IPS-15b (cell line): ENCODE measurements around the gene NKAIN2.

Source experiments
- H3K27me3 ChIP-seq: one replicate; pipeline ENCODE4 v1.6.1; 2013; ENCODE audit warnings: low read length; ENCODE audit not compliant: control insufficient read depth, insufficient read depth
- H3K36me3 ChIP-seq: one replicate; pipeline ENCODE4 v1.6.1; 2013; ENCODE audit warnings: low read length; ENCODE audit not compliant: control insufficient read depth, insufficient read depth
- H3K4me1 ChIP-seq: one replicate; pipeline ENCODE4 v1.6.1; 2013; ENCODE audit warnings: mild to moderate bottlenecking, low read length; ENCODE audit not compliant: control insufficient read depth, insufficient read depth
- H3K4me3 ChIP-seq: one replicate; pipeline ENCODE4 v1.5.1; 2013; ENCODE audit warnings: low read depth, low read length
- H3K9ac ChIP-seq: one replicate; pipeline ENCODE4 v1.6.1; 2013; ENCODE audit warnings: low read depth, mild to moderate bottlenecking, low read length
- H3K9me3 ChIP-seq: one replicate; pipeline ENCODE4 v1.6.1; 2013; ENCODE audit warnings: mild to moderate bottlenecking, low read length; ENCODE audit not compliant: control insufficient read depth, insufficient read depth

The NKAIN2 gene

DNA sequence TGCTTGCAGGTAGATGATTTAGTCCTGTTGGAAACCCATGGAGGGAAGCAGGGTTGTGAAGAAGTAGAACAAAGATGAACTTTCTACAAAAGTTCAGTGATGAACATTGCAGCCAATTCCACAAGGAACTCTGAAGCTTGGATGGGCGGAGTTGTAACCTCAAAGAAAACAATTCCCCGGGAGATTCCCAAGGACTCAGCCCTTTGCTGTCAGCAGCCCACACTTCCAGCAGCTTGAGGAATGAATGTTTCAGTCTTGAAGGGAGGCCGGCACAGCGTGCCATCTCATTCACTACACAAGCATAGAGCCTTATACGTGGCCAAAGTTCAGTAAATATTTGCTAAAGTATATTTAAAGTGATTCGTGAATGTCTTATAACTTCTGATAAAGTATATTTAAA is 269.4 kb downstream of the NKAIN2 start:
- Histone ChIP-seq H3K9ac (no peak overlapping the region), H3K4me3 (no peak overlapping the region), H3K27me3 (no peaks in the 10 kb centered on the region), H3K36me3 (no peaks in the 10 kb centered on the region), H3K4me1 (peaks cover 7% of the 10 kb centered on the region), H3K9me3 (no peaks in the 10 kb centered on the region)

DNA sequence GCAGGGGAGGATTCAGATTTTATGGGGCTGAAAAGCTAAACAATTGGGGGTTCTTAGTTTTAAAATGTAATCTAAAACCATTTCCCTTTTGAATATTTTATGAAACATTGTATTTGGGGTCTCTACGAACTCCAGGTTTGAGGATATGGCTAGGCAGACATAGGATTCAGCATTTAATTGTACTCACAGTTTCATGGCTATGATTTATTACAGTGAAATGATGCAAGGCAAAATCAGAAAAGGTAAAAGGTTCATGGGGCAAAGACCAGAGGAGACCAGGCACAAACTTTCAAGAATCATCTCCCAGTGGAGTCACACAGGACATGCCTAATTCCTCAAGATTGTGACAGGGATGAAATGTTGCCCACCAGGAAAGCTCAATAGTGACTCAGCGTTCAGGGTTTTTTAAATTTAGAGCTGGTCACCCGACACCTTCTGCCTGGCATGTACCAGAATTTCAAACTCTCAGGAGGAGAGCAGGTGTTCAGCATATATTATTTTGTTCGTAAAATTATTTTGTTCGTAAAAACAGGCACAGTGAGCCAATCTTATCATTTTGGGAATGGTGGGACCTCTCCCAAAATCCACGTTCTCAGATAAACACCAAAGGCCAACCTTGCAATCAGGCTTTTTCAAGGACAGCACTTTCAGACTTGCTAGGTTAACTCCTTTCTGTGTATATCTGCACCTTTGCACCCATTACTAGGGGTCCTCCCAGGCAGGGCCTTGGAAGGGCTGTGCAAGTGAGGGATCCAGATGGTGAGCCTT is 270.3 kb downstream of the NKAIN2 start:
- no peaks in the 10 kb centered on the region for H3K9me3 ChIP-seq
- no peak overlapping the region for H3K9ac ChIP-seq
- H3K36me3 ChIP-seq, result no peaks in the 10 kb centered on the region
- no peaks in the 10 kb centered on the region for H3K27me3 ChIP-seq
- H3K4me1 ChIP-seq, result peaks cover 7% of the 10 kb centered on the region
- H3K4me3 ChIP-seq, result no peak overlapping the region

- Histone ChIP-seq H3K27me3 (no peaks in the 10 kb centered on the region), H3K9ac (no peak overlapping the region), H3K4me1 (peaks cover 7% of the 10 kb centered on the region), H3K9me3 (no peaks in the 10 kb centered on the region), H3K4me3 (no peak overlapping the region), H3K36me3 (no peaks in the 10 kb centered on the region)
These were observed 270.9 kb downstream of the NKAIN2 start for GRCh38 chr6:124074606-124075005.

DNA sequence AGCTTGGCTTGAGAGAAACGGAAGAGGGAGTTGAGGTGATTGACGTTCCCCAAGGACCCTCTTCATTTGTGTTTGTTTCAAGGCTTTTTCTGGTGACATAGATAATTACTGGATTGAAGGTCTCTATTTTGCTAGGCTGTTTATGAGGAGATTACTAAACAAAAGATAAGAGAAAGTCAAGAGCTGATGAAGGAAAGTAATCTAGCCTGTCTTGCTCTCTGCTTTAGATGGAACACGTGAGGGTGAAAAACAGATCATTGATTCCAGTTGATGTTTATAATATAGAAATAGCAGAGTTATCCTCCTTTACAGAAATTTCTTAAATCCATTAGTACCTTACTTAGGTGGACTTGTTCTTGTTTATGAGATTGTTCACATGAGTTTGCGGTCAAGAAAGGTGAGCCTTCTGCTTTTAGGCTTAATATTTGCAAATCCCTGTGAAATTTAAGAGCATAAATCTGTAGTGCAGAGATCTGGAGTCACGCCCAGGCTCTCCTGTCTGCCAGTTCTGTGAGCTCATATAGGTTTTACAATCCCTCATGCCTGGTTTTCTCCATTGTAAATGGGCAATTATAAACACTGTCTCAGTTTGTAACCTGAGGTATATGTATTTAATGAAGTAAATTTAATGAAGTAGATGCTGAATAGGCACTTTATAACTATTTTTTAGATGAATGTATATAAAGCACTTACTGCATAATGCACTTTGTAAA is 272.8 kb downstream of the NKAIN2 start:
- H3K36me3 ChIP-seq, result no peaks in the 10 kb centered on the region
- no peaks in the 10 kb centered on the region for H3K9me3 ChIP-seq
- H3K4me3 ChIP-seq, result no peak overlapping the region
- no peak overlapping the region for H3K9ac ChIP-seq
- peaks cover 7% of the 10 kb centered on the region for H3K4me1 ChIP-seq
- no peaks in the 10 kb centered on the region for H3K27me3 ChIP-seq

- Histone ChIP-seq H3K4me3 (no peak overlapping the region), H3K4me1 (peaks cover 3% of the 10 kb centered on the region), H3K27me3 (no peaks in the 10 kb centered on the region), H3K9me3 (no peaks in the 10 kb centered on the region), H3K9ac (no peak overlapping the region), H3K36me3 (no peaks in the 10 kb centered on the region)
These were observed 274.5 kb downstream of the NKAIN2 start for GRCh38 chr6:124078169-124078568.

DNA sequence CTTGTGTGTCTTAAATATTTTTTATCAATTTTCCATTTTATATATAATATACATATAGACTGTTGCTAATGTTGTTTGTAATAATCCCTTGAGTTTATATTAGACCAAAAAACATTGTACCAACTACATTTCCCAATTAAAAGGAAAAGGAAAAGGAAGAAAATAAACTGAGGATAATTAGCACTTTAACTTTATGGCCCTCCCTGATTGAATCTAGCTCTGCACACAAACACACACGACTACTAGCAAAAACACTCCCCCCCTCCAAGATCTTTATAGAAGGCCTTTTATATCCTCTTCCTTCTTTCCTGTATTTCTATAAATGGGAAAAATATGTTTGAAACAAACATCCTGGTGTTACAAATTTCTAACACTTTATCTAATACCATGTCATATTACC is 276.8 kb downstream of the NKAIN2 start:
- no peaks in the 10 kb centered on the region for H3K9me3 ChIP-seq

GRCh38 chr6:124090491-124090890 is 286.8 kb downstream of the NKAIN2 start:
- no peaks in the 10 kb centered on the region for H3K27me3 ChIP-seq
- H3K9ac ChIP-seq, result no peak overlapping the region
- no peaks in the 10 kb centered on the region for H3K36me3 ChIP-seq
- H3K4me1 ChIP-seq, result no peaks in the 10 kb centered on the region
- no peaks in the 10 kb centered on the region for H3K9me3 ChIP-seq
- no peak overlapping the region for H3K4me3 ChIP-seq

More for the DNA sequence above, 276.8 kb downstream of the NKAIN2 start:
- no peaks in the 10 kb centered on the region for H3K36me3 ChIP-seq
- H3K27me3 ChIP-seq, result no peaks in the 10 kb centered on the region
- no peak overlapping the region for H3K4me3 ChIP-seq
- no peaks in the 10 kb centered on the region for H3K4me1 ChIP-seq
- H3K9ac ChIP-seq, result no peak overlapping the region

GRCh38 chr6:124099520-124099919 is 295.9 kb downstream of the NKAIN2 start:
- Histone ChIP-seq H3K9me3 (no peaks in the 10 kb centered on the region), H3K4me3 (no peak overlapping the region), H3K27me3 (no peaks in the 10 kb centered on the region), H3K36me3 (no peaks in the 10 kb centered on the region), H3K9ac (no peak overlapping the region), H3K4me1 (no peaks in the 10 kb centered on the region)

DNA sequence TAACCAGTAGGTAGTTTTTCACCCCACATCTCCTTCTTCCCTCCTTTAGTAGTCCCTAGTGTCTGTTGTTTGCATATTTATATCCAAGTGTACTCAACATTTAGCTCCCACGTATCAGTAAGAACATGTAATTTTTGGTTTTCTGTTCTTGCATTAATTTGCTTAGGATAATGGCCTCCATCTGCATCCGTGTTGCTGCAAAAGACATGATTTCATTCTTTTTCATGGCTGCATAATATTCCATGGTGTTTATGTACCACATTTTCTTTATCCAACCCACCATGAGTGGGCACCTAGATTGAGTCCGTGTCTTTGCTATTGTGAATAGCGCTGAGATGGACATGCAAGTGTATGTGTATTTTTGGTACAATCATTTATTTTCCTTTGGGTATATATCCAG is 306.8 kb downstream of the NKAIN2 start:
- H3K4me1 ChIP-seq, result no peaks in the 10 kb centered on the region
- H3K36me3 ChIP-seq, result no peaks in the 10 kb centered on the region
- H3K9me3 ChIP-seq, result no peaks in the 10 kb centered on the region
- no peak overlapping the region for H3K4me3 ChIP-seq
- H3K9ac ChIP-seq, result no peak overlapping the region
- no peaks in the 10 kb centered on the region for H3K27me3 ChIP-seq

- Histone ChIP-seq H3K4me3 (no peak overlapping the region), H3K9ac (no peak overlapping the region), H3K4me1 (no peaks in the 10 kb centered on the region), H3K27me3 (no peaks in the 10 kb centered on the region), H3K36me3 (no peaks in the 10 kb centered on the region), H3K9me3 (no peaks in the 10 kb centered on the region)
These were observed 315.9 kb downstream of the NKAIN2 start for GRCh38 chr6:124119596-124119995.

DNA sequence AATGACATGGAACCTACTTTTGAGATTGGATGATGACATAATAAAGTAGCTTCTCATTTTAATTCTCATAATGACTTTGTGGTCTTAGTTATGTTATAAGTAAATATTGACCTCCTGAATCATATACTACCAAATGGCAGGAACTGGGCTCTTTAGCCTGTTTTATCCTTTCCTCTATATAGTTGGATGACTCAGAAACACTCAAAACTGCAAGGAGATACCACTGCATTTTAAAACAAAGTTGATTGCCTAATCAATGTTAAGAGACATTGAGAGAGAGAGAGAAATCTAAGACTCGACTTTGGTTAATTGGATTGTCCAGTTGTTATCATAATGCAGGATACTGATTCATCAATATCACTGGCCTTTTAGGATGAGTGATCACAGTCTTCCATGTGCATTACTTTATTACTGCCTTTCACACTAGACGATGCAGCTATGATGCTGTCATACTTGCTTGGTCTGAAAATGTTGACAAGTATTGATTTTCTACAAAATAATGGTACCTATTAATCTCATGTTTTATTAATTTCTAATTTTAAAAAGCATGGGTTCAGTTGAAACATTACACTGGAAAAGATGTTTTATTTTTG is 320.0 kb downstream of the NKAIN2 start:
- H3K36me3 ChIP-seq, result no peaks in the 10 kb centered on the region
- no peak overlapping the region for H3K4me3 ChIP-seq

GRCh38 chr6:124131259-124131658 is 327.6 kb downstream of the NKAIN2 start:
- no peak overlapping the region for H3K4me3 ChIP-seq

More for the DNA sequence above, 320.0 kb downstream of the NKAIN2 start:
- no peaks in the 10 kb centered on the region for H3K27me3 ChIP-seq
- H3K9me3 ChIP-seq, result no peaks in the 10 kb centered on the region
- H3K9ac ChIP-seq, result no peak overlapping the region
- no peaks in the 10 kb centered on the region for H3K4me1 ChIP-seq

More at GRCh38 chr6:124131259-124131658, 327.6 kb downstream of the NKAIN2 start:
- no peaks in the 10 kb centered on the region for H3K27me3 ChIP-seq
- H3K4me1 ChIP-seq, result no peaks in the 10 kb centered on the region
- no peaks in the 10 kb centered on the region for H3K9me3 ChIP-seq
- H3K9ac ChIP-seq, result no peak overlapping the region
- H3K36me3 ChIP-seq, result no peaks in the 10 kb centered on the region
